GM18951 (cell line): ENCODE data around the gene CD46.

Experiments
- POLR2A ChIP-seq: IDR thresholded peaks from 4 replicates; pipeline ENCODE4 v1.6.1; 2011; ENCODE audit warnings: mild to moderate bottlenecking; ENCODE audit not compliant: insufficient read length, insufficient read depth; ENCODE audit errors: extremely low read depth
- in situ Hi-C: fragments of 300-500 bp; cut with MboI; formaldehyde crosslinking; loops from one replicate; pipeline ENCODE4 v1.12.0; 2022; ENCODE audit warnings: low sequenced_read_pairs, mixed read lengths, inconsistent platforms; ENCODE audit not compliant: unreplicated experiment

The CD46 gene

DNA sequence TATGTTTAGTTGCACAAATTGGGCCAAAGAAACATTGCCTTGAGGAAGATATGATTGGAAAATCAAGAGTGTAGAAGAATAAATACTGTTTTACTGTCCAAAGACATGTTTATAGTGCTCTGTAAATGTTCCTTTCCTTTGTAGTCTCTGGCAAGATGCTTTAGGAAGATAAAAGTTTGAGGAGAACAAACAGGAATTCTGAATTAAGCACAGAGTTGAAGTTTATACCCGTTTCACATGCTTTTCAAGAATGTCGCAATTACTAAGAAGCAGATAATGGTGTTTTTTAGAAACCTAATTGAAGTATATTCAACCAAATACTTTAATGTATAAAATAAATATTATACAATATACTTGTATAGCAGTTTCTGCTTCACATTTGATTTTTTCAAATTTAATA, 43.0 kb downstream of the CD46 start:
- in situ Hi-C loops, result loop anchor here (5.0 kb wide), 1 partner anchor 38 kb away; no protein-coding TSS in a partner anchor
- TF ChIP-seq POLR2A, result no peak

DNA sequence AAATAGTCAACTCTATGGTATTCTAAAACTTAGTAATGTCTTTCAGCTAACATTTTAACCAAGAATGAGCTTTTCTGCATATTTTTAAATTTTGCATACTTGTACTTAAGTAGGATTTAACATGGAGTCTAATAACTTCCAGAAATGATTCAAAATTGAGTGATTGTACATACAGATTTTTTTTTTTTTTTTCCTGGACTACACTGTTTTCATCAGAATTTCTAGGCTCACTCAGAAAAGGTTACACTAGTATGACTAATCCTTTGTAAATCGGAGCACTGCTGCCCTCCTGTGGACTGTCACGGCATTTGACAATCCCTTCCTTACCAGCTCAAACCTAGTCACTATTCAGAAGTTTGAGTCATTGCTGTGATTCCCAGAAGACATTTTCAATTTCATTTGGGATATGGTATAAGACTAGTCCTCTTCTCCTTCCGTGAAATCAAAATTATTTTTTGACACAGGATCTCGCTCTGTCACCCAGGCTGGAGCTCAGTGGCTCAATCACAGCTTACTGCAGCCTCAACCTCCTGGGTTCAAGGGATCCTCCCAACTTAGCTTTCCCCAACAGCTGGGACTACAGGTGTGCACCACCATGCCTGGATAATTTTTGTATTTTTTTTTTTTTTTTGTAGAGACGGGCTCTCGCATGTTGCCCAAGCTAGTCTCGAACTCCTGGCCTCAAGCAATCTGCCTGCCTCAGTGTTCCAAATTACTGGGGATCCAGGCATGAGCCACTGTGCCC, 45.5 kb downstream of the CD46 start:
- in situ Hi-C loops, result no loop called here
- TF ChIP-seq POLR2A, result no peak

DNA sequence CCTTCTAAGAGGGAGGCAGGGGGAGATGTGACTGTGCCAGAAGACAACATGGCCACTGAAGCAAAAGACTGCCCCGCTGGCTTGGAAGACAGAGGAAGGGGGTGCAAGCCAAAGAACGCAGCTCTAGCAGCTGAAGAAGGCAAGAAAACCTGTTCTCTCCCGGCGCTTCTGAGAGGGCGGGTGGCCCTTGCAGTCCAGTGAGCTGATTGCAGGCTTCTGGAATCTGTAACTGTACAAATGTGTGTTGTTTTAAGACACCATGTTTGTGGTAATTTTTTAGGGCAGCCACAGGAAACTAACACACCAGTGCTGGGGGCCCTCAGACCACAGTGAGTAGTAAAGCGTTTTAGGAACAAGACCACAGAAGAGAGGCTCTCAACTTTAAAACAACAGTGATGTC, 47.0 kb downstream of the CD46 start:
- in situ Hi-C loops, result no loop called here
- no peak for TF ChIP-seq POLR2A

DNA sequence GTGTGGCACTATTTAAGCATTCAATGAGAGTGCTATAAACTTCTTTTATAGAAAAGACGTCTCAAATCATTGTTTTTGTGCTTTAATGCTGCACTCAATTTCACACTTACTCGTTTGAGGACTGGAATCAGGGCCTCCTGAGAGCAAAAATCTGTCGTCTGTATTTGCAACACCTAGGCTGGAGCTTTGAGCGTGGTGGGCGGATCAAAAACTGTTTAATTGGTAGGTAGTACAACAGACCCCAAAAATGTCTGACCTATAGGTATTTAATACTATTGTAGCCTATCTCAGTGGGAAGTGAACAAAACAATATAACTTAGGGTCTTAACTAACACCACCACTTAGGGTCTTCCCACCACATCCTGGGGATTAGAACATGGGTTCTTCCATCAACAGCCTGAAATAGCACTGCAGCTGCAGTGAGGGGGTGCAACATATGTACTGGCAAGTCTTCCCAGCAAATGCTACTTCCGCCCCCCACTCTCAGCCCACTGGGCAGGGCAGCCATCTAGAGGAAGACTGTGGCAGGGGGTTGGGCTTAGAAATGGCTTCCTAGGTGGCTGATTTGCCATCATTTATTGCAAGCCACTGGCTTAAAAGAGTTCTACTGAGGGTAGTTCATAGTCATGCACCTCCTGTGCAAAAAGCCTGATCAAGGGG, 48.3 kb downstream of the CD46 start:
- TF ChIP-seq POLR2A, result no peak
- in situ Hi-C loops, result no loop called here

DNA sequence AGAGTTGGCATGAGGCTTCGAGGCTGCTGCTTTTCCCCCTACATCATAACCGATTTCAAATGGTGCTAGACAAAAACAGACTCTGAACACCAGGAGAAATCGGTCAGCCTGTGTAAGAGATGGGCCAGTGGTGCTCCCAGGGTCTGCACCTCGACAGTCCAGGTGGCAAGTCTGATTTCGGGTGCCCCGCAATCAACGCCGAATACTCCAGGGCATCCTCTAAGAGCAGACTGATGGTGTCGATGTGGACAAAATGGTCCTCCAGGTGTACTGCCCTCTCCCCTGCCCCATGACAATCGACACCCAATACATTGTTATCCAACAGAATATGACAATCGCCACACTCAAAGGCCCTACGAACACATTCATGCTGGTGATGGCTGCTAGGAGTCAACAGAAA, 50.0 kb downstream of the CD46 start:
- TF ChIP-seq POLR2A, result no peak
- in situ Hi-C loops, result no loop called here

DNA sequence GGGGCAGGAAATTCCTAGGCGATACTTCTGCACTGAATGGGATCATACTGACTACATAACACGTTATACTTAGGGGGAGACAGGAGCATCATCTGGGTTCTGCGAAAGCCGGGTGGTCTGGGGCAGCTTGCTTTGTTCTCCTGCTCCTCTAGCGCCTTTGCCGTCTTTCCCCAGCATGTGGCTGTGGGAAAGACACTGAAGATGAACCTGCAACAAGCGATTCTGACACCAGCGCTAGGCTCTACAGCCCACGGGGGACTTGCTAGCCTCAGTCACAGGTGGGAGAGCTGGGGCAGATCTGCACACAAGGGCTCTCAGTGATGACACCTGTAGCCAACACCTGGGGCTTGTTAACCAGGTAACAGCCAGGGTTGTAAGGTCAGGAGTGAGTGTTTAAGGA, 51.8 kb downstream of the CD46 start:
- no peak for TF ChIP-seq POLR2A
- in situ Hi-C loops, result no loop called here

DNA sequence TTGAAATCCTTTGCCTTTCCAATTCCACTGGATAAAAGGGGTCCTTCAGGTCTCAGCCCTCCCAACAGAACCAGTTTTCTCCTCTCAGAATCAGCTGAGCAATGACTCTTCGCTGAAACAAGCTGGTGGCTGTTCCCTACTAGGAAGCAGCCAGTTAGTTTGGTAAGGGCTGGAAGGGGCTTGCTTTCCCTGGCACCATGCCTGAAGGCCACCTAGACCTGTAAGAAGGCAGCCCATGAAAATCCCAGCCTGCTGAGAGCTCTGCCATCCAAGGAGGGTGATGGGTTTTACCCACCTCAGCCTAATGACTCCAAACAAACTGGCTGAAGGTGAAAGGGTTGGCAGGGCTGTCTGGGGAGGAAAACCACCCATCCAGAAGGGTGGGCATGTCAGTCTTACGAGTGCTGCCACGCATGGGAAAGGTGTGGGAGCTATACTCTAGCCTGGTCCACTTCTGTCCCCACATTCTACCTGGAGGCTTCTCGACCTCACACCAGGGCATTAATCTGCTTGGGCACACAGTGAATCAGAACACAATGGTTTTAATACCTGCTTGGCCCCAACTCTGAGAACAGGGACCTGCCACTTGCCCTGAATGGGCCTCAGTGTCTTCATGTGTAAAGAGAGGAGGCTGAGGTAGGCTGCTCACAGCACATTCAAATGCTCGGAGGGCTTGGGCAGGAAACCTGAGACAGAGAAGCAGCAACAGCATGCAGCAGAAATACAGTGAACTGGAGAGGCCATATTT, 53.0 kb downstream of the CD46 start:
- no peak for TF ChIP-seq POLR2A
- in situ Hi-C loops, result no loop called here

DNA sequence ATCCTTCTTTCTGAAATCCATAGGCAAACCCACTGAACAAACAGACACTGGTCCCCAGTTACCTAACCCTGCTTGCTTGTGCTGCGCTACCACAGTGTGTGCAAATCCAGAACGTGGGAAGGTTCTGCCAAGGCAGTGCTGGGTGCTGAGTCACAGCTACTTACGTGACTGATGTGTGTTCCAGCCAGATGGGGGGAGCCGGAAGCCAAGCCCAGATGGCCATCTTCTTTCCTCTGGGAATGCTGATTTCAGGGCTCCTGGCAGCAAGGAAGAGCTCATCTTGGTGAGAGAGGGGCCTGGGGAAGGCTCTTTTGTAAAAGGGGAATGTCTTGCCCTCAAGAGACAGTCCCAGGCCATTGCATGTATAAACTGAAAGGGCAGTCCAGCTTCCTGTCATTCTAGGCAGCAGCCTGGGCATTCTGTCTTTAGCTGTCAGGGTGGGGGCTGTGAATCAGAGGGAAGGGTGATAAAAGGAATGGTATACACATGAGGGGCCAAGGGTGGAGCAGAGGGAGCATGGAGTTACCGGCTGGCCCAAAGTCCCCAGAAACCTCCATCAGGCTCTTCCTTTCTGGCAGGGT, 54.1 kb downstream of the CD46 start:
- in situ Hi-C loops, result no loop called here
- TF ChIP-seq POLR2A, result no peak

DNA sequence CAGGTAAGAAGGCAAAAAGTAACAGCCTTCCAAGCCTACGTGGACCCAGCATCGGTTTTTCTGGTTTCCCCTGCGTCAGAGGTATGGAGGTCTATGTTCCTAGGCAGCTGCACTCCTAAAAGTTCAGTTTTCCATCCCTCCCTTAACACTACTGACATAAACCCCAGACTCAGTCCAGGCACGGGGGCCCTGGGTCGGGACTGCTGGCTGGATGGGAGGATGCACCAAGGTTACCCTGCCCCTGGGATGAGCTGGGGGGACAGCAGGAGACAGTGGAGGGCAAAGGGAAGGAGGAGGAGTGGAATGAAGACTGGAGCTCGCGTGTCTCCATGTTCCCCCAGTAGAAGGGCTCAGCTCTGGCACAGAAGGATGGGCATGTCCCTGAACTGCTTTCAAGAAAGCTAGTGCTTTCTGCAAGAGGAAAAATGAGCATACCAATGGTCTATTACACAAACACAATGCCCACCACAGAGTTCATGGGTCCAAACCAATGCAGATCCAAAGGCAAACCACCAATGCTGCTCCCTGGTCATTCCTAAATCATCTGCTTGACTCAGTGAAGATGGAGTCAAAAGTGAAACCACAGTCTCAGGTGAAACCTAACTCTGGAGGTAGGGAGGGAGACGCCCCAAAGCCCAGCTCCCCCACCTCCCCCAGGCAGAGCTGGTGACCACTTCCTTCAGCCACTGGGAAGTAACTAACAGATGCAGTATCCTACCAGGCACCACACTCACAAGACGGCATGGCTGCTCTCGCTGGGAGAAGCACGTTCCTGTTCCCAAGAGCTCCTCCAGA, 54.9 kb downstream of the CD46 start:
- in situ Hi-C loops, result no loop called here
- no peak for TF ChIP-seq POLR2A

DNA sequence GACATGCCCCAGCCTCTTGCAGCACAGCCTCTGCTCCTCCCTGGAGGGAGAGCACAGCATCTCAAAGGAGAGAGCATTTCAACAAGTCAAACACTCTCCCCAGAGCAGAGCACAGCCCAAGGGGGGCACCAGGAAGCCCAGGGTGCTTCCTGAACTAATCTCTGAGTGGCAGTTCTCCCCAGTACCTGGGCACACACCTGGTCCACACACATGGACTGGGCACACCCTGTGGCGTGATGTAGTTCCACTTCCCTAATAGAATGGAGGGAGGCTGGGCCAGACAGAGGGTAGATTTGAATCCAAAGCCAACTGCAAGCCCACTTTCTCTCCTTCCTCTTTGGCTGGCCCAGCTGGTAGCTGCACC, 55.5 kb downstream of the CD46 start:
- TF ChIP-seq POLR2A, result no peak
- in situ Hi-C loops, result no loop called here

DNA sequence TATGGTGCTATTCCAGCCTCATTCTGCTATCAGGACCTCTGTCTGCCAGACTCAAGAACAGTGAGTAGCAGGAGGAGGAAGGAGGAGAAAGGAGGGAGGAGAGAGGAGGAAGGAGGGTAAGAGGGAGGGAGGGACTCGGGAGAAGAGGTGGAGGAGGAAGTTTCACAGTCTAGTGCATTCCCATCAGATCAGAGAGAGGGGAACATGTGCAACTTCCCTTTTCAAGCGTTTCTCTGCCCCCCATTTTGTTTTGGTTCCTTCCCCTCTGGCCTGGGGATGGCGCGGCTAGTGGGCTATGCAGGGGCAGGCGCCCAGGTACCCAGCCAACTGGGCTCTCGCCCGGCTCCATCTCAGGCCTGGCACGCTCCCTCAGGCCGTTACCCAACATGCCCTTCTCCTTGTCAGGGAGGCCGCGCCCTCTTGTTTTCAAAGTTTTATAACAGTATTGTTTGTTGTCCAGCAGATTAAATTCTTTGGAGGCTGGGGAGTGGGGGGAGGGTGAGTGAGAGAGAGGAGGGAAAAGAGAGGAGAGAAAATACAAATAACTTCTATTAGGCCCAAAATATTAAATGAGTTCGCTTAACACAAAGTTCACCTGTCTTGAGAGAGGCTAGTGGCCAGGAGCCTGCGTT, 56.0 kb downstream of the CD46 start:
- in situ Hi-C loops, result no loop called here
- TF ChIP-seq POLR2A, result no peak

DNA sequence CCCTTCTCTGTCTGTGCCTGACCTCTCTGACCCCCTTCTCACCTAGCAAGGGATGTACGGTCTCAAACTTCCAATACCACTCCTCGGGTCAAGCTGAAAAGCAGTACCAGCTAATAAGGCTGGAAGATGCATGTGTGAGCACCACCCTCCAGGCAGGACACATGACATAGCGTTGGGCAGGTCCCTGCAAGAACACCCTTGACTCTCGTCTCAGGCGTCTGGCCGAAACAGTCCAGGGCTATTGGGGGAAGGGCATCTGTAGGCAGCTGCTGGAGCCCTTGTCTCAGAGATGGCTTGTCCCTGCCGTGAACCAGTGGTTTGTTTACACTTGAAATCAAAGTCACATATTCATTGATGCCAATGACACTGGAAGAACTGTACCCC, 56.5 kb downstream of the CD46 start:
- in situ Hi-C loops, result no loop called here
- TF ChIP-seq POLR2A, result no peak
